Progenitor cell of endocrine pancreas (in vitro differentiated cells): ENCODE measurements around the gene KCNIP4. TPM values are rescaled to one million over a fixed set of nuclear protein-coding genes. Genes with fewer than 3 reads are reported as not detected.

Experiments used
- DNase-seq: peaks from one replicate; pipeline ENCODE4 v3.0.0; 2021; ENCODE audit warnings: low spot score; ENCODE audit not compliant: unreplicated experiment
- H3K27ac Mint-ChIP-seq: 2 replicates; pipeline ENCODE4 v1.8.0; 2021; ENCODE audit warnings: mild to moderate bottlenecking, moderate library complexity, mixed read lengths
- H3K27me3 Mint-ChIP-seq: 2 replicates; pipeline ENCODE4 v1.8.0; 2021; ENCODE audit warnings: mixed read lengths
- H3K36me3 Mint-ChIP-seq: 2 replicates; pipeline ENCODE4 v1.8.0; 2022; ENCODE audit warnings: mixed read lengths; ENCODE audit not compliant: insufficient read depth
- H3K4me1 Mint-ChIP-seq: 2 replicates; pipeline ENCODE4 v1.8.0; 2021; ENCODE audit warnings: low read depth, mixed read lengths
- H3K4me3 Mint-ChIP-seq: 2 replicates; pipeline ENCODE4 v1.8.0; 2021; ENCODE audit warnings: low read depth, mild to moderate bottlenecking, moderate library complexity, mixed read lengths
- H3K9me3 Mint-ChIP-seq: 2 replicates; pipeline ENCODE4 v1.8.0; 2021; ENCODE audit warnings: low read depth, mixed read lengths
- CTCF ChIP-seq: fragments of 200-600 bp; sonication (generic); IDR thresholded peaks from one replicate; pipeline ENCODE4 v1.5.0; 2021; ENCODE audit warnings: antibody characterized with exemption, mild to moderate bottlenecking; ENCODE audit not compliant: unreplicated experiment
- total RNA-seq: library from RNA; stranded (reverse); gene quantifications from 2 replicates; pipeline ENCODE4 v1.2.1, GENCODE V29; 2021

KCNIP4 gene
- total RNA-seq, 1 donor from 2014 or later, result 0.43 TPM

DNA sequence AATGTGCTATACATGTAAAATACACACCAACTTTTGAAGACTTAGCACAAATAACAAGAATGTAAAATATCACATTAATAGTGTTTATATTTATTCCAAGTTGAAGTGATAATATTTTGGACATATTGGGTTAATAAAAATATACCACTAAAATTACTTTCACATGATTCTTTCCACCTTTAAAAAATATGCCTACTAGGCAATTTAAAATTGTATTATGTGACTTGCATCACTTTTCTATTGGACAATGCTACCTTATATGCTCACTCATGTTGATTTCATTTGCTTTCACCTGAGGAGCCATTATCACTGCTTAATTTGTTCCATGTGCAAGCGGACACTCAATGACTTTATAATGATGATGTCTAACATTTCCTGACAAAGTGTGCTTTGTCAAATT is 1251.8 kb downstream of the KCNIP4 start:
- Mint-ChIP-seq H3K27me3 (peaks cover 3% of the 10 kb centered on the region), H3K4me3 (no peak overlapping the region), H3K4me1 (peaks cover 14% of the 10 kb centered on the region), H3K9me3 (no peaks in the 10 kb centered on the region), H3K27ac (no peak overlapping the region), H3K36me3 (no peaks in the 10 kb centered on the region)
- TF ChIP-seq CTCF, result no peak
- no peak for DNase-seq

- DNase-seq, result no peak
- TF ChIP-seq CTCF, result no peak
- H3K36me3 Mint-ChIP-seq, result no peaks in the 10 kb centered on the region
- H3K27me3 Mint-ChIP-seq, result peaks cover 8% of the 10 kb centered on the region
- no peak overlapping the region for H3K27ac Mint-ChIP-seq
- no peaks in the 10 kb centered on the region for H3K4me1 Mint-ChIP-seq
- no peak overlapping the region for H3K4me3 Mint-ChIP-seq
- H3K9me3 Mint-ChIP-seq, result no peaks in the 10 kb centered on the region
Observed at GRCh38 chr4:20687864-20688263, 1260.7 kb downstream of the KCNIP4 start.

- Mint-ChIP-seq H3K27ac (no peak overlapping the region), H3K4me3 (no peak overlapping the region), H3K4me1 (no peaks in the 10 kb centered on the region), H3K9me3 (no peaks in the 10 kb centered on the region), H3K27me3 (peaks cover 8% of the 10 kb centered on the region), H3K36me3 (no peaks in the 10 kb centered on the region)
- no peak for DNase-seq
- TF ChIP-seq CTCF, result peak; percentile 78
Observed at GRCh38 chr4:20684852-20685763, 1263.5 kb downstream of the KCNIP4 start.

- Mint-ChIP-seq H3K27me3 (peaks cover 6% of the 10 kb centered on the region), H3K4me1 (no peaks in the 10 kb centered on the region), H3K36me3 (no peaks in the 10 kb centered on the region), H3K4me3 (no peak overlapping the region), H3K9me3 (no peaks in the 10 kb centered on the region), H3K27ac (no peak overlapping the region)
- TF ChIP-seq CTCF, result no peak
- DNase-seq, result no peak
Observed at GRCh38 chr4:20683766-20684165, 1264.8 kb downstream of the KCNIP4 start.

DNA sequence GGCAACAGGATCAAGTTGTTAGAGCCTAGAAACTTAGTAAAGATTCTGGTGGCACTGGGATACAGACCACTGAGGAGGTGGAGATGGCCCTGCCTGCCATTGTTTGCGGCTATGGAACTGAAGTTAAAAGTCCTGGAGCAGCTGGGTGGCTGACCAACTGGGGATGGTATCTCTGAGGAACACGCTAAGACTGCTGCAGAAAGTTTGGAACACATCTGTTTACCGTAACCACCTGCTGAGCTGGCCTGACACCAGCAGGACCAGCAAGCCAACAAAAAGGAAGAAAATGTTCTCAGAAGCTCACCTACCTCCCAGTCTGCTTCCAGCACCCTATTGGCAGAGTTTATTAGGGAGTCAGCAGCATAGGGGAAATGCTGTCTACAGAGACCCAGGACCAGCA is 1265.7 kb downstream of the KCNIP4 start:
- DNase-seq, result no peak
- Mint-ChIP-seq H3K9me3 (no peaks in the 10 kb centered on the region), H3K27ac (peak overlapping the region; percentile 37), H3K36me3 (no peaks in the 10 kb centered on the region), H3K27me3 (peaks cover 6% of the 10 kb centered on the region), H3K4me1 (no peaks in the 10 kb centered on the region), H3K4me3 (no peak overlapping the region)
- no peak for TF ChIP-seq CTCF
